ENCODE measurements around the gene RPL38.

RPL38 gene

GRCh38 chr17:74224959-74225725 is 21.7 kb downstream of the RPL38 start:
- DNase-seq (ENCODE audit: extremely low read depth in 1 of 2, low read depth in 1 of 2) = no peak

- DNase-seq (ENCODE audit: extremely low read depth in 1 of 2, low read depth in 1 of 2) = no peak
These were observed 22.8 kb downstream of the RPL38 start for GRCh38 chr17:74226252-74226651.

- no peak for DNase-seq (ENCODE audit: extremely low read depth in 1 of 2, low read depth in 1 of 2)
These were observed 24.0 kb downstream of the RPL38 start for GRCh38 chr17:74227271-74228080.

- DNase-seq (ENCODE audit: extremely low read depth in 1 of 2, low read depth in 1 of 2) = no peak
These were observed 25.0 kb downstream of the RPL38 start for GRCh38 chr17:74228306-74228978.

- no peak for DNase-seq (ENCODE audit: extremely low read depth in 1 of 2, low read depth in 1 of 2)
These were observed 27.4 kb downstream of the RPL38 start for GRCh38 chr17:74230896-74231295.

GRCh38 chr17:74231928-74232907 is 28.7 kb downstream of the RPL38 start:
- DNase-seq (ENCODE audit: extremely low read depth in 1 of 2, low read depth in 1 of 2) = no peak

GRCh38 chr17:74233937-74234336 is 30.5 kb downstream of the RPL38 start:
- no peak for DNase-seq (ENCODE audit: extremely low read depth in 1 of 2, low read depth in 1 of 2)

- DNase-seq (ENCODE audit: extremely low read depth in 1 of 2, low read depth in 1 of 2) = no peak
These were observed 31.0 kb downstream of the RPL38 start for GRCh38 chr17:74234486-74234885.

- no peak for DNase-seq (ENCODE audit: extremely low read depth in 1 of 2, low read depth in 1 of 2)
These were observed 31.6 kb downstream of the RPL38 start for GRCh38 chr17:74235040-74235581.

GRCh38 chr17:74235911-74236371 is 32.5 kb downstream of the RPL38 start:
- no peak for DNase-seq (ENCODE audit: extremely low read depth in 1 of 2, low read depth in 1 of 2)

GRCh38 chr17:74237321-74237720 is 33.8 kb downstream of the RPL38 start:
- no peak for DNase-seq (ENCODE audit: extremely low read depth in 1 of 2, low read depth in 1 of 2)

GRCh38 chr17:74239172-74239571 is 35.7 kb downstream of the RPL38 start:
- DNase-seq (ENCODE audit: extremely low read depth in 1 of 2, low read depth in 1 of 2) = no peak

- DNase-seq (ENCODE audit: extremely low read depth in 1 of 2, low read depth in 1 of 2) = no peak
These were observed 37.2 kb downstream of the RPL38 start for GRCh38 chr17:74240618-74241205.

GRCh38 chr17:74241431-74241830 is 38.0 kb downstream of the RPL38 start:
- DNase-seq (ENCODE audit: extremely low read depth in 1 of 2, low read depth in 1 of 2) = no peak

- no peak for DNase-seq (ENCODE audit: extremely low read depth in 1 of 2, low read depth in 1 of 2)
These were observed 38.4 kb downstream of the RPL38 start for GRCh38 chr17:74241847-74242246.

GRCh38 chr17:74243013-74243755 is 39.7 kb downstream of the RPL38 start:
- no peak for DNase-seq (ENCODE audit: extremely low read depth in 1 of 2, low read depth in 1 of 2)

GRCh38 chr17:74244128-74244527 is 40.6 kb downstream of the RPL38 start:
- no peak for DNase-seq (ENCODE audit: extremely low read depth in 1 of 2, low read depth in 1 of 2)

- no peak for DNase-seq (ENCODE audit: extremely low read depth in 1 of 2, low read depth in 1 of 2)
These were observed 41.1 kb downstream of the RPL38 start for GRCh38 chr17:74244548-74244947.

Data from stimulated activated CD8-positive, alpha-beta memory T cell treated with anti-CD3 and anti-CD28 coated beads, Interleukin-7, amount 100 ng/mL, for 48 hours (primary cell).